OCI-LY7 (cell line): ENCODE measurements around the gene AKAP13. TPM values are rescaled to one million over a fixed set of nuclear protein-coding genes. Genes with fewer than 3 reads are reported as not detected.
A peak's percentile ranks its signal among the peaks of the same experiment; 100 is the strongest.

Source experiments
- BruUV-seq: library from RNA; stranded (reverse); fragments of 400-500 nt; replicated peaks from 2 replicates; lab custom pipeline; 2021; lab: Mats Ljungman, UMichigan
- CTCF ChIA-PET: fragments of 300-600 bp; sonication (Branson Sonifier 250); formaldehyde crosslinking; loops from one replicate; lab custom pipeline; 2022; ENCODE audit warnings: antibody characterized with exemption; ENCODE audit not compliant: unreplicated experiment; lab: Charles Lee
- POLR2A ChIA-PET: fragments of 300-600 bp; sonication (Branson Sonifier 250); formaldehyde crosslinking; loops from one replicate; lab custom pipeline; 2022; ENCODE audit warnings: antibody characterized with exemption; lab: Charles Lee
- DNase-seq: peaks from one replicate; pipeline ENCODE4 v3.0.0-alpha.2; 2015; ENCODE audit warnings: low spot score
- H2AFZ ChIP-seq: fragments of 200-600 bp; sonication (generic), shearing (Covaris generic); 2 replicates; pipeline ENCODE4 v1.6.1; 2014; ENCODE audit warnings: mild to moderate bottlenecking, antibody characterized with exemption, low read length, moderate library complexity
- H3K27ac ChIP-seq: fragments of 200-600 bp; sonication (generic); 2 replicates; pipeline ENCODE4 v1.5.1; 2014; ENCODE audit warnings: mixed run types, low read depth, mild to moderate bottlenecking, moderate library complexity, low read length, inconsistent platforms; ENCODE audit not compliant: poor library complexity, severe bottlenecking
- H3K36me3 ChIP-seq: fragments of 200-600 bp; sonication (generic); 2 replicates; pipeline ENCODE4 v1.6.1; 2014; ENCODE audit warnings: mild to moderate bottlenecking, antibody characterized with exemption, low read length, moderate library complexity, mixed read lengths; ENCODE audit not compliant: insufficient read depth
- H3K4me1 ChIP-seq: fragments of 200-600 bp; sonication (generic); 2 replicates; pipeline ENCODE4 v1.5.1; 2014; ENCODE audit warnings: mild to moderate bottlenecking, low read length; ENCODE audit not compliant: insufficient read depth, poor library complexity, severe bottlenecking
- H3K4me2 ChIP-seq: fragments of 200-600 bp; sonication (generic); 2 replicates; pipeline ENCODE4 v1.6.1; 2014; ENCODE audit warnings: mild to moderate bottlenecking, low read length
- H3K4me3 ChIP-seq: fragments of 200-600 bp; sonication (generic); 2 replicates; pipeline ENCODE4 v1.5.1; 2014; ENCODE audit warnings: mild to moderate bottlenecking, low read depth, low read length; ENCODE audit not compliant: poor library complexity, severe bottlenecking
- H3K79me2 ChIP-seq: fragments of 200-600 bp; sonication (generic); 2 replicates; pipeline ENCODE4 v1.6.1; 2016; ENCODE audit warnings: low read depth, mild to moderate bottlenecking, low read length, moderate library complexity, mixed read lengths; ENCODE audit not compliant: insufficient read depth
- H3K9me2 ChIP-seq: fragments of 200-600 bp; sonication (generic); 2 replicates; pipeline ENCODE4 v1.6.1; 2016; ENCODE audit warnings: mild to moderate bottlenecking, low read length, mixed read lengths; ENCODE audit not compliant: insufficient read depth
- H3K9me3 ChIP-seq: fragments of 200-600 bp; sonication (generic); 2 replicates; pipeline ENCODE4 v1.6.1; 2014; ENCODE audit warnings: mild to moderate bottlenecking, mixed run types, low read length, mixed read lengths
- H4K20me1 ChIP-seq: fragments of 200-600 bp; sonication (generic); 2 replicates; pipeline ENCODE4 v1.6.1; 2014; ENCODE audit warnings: mild to moderate bottlenecking, antibody characterized with exemption, low read length, moderate library complexity, mixed read lengths; ENCODE audit not compliant: insufficient read depth
- CTCF ChIP-seq: fragments of 200-600 bp; sonication (generic); conservative IDR thresholded peaks from 2 replicates; pipeline ENCODE4 v1.5.1; 2014; ENCODE audit warnings: mild to moderate bottlenecking, antibody characterized with exemption, low read length, moderate library complexity, mixed read lengths
- EZH2phosphoT487 ChIP-seq: fragments of 200-600 bp; sonication (generic); IDR thresholded peaks from 2 replicates; pipeline ENCODE4 v1.6.1; 2018; ENCODE audit warnings: low read depth, borderline replicate concordance, mild to moderate bottlenecking, mixed run types, antibody characterized with exemption, low read length, moderate library complexity, mixed read lengths
- intact Hi-C: fragments of 100-400 bp; cut with micrococcal nuclease; formaldehyde crosslinking; loops from one replicate; pipeline ENCODE4 v1.10.0; 2022; ENCODE audit not compliant: unreplicated experiment
- total RNA-seq, 2 experiments: library from RNA; depleted of rRNA in 1 of 2; stranded (reverse); fragments of >200 nt in 1 of 2; shearing (Covaris generic) in 1 of 2; gene quantifications; 2 replicates each; pipeline ENCODE4 v1.2.3, GENCODE V29; 2014 to 2022

Gene AKAP13
- total RNA-seq, 2 experiments from 2014 or later, result 140 to 250 TPM

DNA sequence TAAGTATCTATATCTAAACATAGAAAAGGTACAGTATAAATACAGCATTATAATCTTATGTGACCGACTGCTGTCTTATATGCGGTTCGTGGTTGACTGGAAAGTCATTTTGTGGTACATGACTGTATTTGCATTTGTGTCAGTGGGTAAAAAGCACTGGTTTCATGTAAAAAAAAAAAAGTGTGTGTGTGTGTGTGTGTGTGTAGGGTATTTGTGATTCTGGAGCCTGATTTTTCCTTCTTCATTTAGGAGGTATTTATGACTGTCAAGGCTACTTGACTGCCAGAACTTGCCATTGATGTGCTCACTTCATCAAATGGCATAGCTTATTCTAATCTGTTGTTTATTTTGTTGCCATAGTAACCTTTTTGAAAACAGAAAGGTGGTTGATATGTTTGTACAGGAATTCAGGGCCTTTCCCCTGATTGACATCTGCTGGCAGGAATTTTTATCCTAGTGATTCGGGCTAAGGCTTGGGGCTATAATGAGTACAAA, 63.2 kb downstream of the AKAP13 start:
- Histone ChIP-seq H3K4me2 (peak overlapping the region; percentile 80), H3K79me2 (peaks cover 87% of the 10 kb centered on the region), H3K4me1 (peaks cover 57% of the 10 kb centered on the region), H3K27ac (peak overlapping the region; percentile 70), H3K9me2 (no peaks in the 10 kb centered on the region), H3K36me3 (peaks cover 16% of the 10 kb centered on the region), H2AFZ (no peak overlapping the region), H3K9me3 (no peaks in the 10 kb centered on the region; the same call in 1 of the 2 replicates), H4K20me1 (peaks cover 10% of the 10 kb centered on the region; the same call in 1 of the 2 replicates), H3K4me3 (peak overlapping the region; percentile 56)
- BruUV-seq, result no TSS peak
- intact Hi-C loops, result loop anchor here (1.0 to 5.0 kb wide), 2 partner anchors 36 to 60 kb away; no protein-coding TSS in a partner anchor
- POLR2A ChIA-PET, result interaction anchor here (0.6 to 4.9 kb wide), 13 partner anchors 8 to 145 kb away, joined by 4 to 24 read pairs (median 5); partner anchors contain the start of gene AKAP13
- no peak for TF ChIP-seq CTCF
- no peak for TF ChIP-seq EZH2phosphoT487
- DNase-seq, result peak; percentile 52
- CTCF ChIA-PET, result interaction anchor here (1.3 to 1.4 kb wide), 2 partner anchors 9 to 54 kb away, joined by 3 to 4 read pairs; no protein-coding TSS in a partner anchor

GRCh38 chr15:85444122-85444745, 63.8 kb downstream of the AKAP13 start:
- Histone ChIP-seq H2AFZ (no peak overlapping the region), H4K20me1 (peaks cover 10% of the 10 kb centered on the region; the same call in 1 of the 2 replicates), H3K9me2 (no peaks in the 10 kb centered on the region), H3K79me2 (peaks cover 93% of the 10 kb centered on the region), H3K9me3 (no peaks in the 10 kb centered on the region; the same call in 1 of the 2 replicates), H3K36me3 (peaks cover 18% of the 10 kb centered on the region), H3K27ac (peak overlapping the region; percentile 70), H3K4me3 (peak overlapping the region; percentile 56), H3K4me1 (peaks cover 57% of the 10 kb centered on the region), H3K4me2 (peak overlapping the region; percentile 80)
- TF ChIP-seq EZH2phosphoT487 (no peak), CTCF (no peak)
- ChIA-PET CTCF (interaction anchor here (1.4 kb wide), 1 partner anchor 9 kb away, joined by 4 read pairs; no protein-coding TSS in a partner anchor), POLR2A (interaction anchor here (0.6 to 4.9 kb wide), 8 partner anchors 13 to 146 kb away, joined by 3 to 24 read pairs (median 4); partner anchors contain the start of gene AKAP13)
- no TSS peak for BruUV-seq
- no peak for DNase-seq
- intact Hi-C loops, result loop anchor here (5.0 kb wide), 1 partner anchor 37 kb away; no protein-coding TSS in a partner anchor
